ENCODE data around the gene AP3B1.
A peak's percentile ranks its signal among the peaks of the same experiment; 100 is the strongest.

AP3B1 gene

DNA sequence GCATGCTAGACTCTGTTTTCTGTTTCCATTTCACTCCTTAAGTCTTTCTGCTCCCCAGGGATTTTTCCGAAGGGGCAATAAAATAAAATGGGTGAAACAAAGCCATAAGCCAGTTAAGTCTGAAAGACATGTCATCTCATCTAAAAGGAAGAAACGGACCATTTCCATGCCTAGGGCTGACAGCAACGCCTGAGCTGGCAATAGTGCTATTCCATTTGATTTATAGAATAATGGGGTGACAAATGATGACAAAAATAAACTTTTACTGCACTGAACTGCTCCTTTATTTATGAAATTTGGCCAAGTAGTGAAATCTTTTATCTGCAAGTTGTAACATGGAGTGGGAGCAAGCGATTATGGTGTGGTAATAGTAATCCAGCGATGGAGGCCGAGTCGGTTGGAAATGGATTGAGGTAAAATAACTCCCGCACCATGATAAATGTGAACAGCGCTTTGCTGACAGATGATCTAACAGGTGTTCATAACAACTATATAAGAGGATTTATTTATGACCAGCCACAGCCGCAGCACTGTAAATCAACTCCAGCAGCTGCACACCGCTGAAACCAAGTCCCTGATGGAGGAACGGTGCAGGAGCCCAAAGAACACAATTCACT is 298.6 kb downstream of the AP3B1 start:
- no peak for DNase-seq

DNA sequence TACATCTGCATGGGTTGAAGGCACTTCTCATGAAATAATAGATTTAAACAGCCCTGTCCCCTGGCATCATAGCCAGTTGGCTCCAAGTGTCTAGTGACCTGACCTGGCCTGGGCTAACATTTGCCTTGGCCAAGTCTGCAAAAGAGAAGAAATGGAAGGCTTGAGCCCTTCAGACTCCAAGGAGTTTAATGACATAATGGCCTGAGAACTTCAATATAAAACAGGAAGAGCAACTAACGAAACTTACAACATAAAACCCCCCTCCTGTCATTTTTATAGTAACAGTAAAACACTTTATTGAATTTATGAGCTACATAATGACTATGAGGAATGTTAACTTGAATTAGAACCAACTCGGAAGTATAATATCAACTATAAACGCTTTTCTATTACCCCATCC is 299.6 kb downstream of the AP3B1 start:
- no peak for DNase-seq

DNA sequence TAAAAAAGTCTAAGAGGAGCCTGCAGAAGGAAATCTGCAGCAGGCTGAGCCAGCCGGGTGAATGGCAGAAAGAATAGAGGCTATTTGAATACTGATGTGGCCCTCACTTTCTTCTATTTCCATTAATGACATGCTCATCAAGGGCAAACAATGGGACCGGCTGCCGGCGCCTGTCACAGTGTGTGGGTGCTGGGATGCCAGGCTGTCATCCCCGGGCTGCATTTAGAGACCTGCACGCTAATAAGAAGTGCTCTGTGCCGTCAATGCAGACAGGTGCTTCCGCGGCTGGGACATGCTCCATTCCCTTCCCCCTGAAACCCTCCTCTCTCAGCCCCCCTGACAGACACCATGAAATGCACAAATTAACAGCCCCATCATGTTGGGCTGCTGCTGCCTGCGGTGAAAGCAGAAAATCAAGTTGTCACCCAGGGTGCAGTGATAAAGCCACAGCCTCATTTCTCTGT is 300.6 kb downstream of the AP3B1 start:
- peak; percentile 36 for DNase-seq

DNA sequence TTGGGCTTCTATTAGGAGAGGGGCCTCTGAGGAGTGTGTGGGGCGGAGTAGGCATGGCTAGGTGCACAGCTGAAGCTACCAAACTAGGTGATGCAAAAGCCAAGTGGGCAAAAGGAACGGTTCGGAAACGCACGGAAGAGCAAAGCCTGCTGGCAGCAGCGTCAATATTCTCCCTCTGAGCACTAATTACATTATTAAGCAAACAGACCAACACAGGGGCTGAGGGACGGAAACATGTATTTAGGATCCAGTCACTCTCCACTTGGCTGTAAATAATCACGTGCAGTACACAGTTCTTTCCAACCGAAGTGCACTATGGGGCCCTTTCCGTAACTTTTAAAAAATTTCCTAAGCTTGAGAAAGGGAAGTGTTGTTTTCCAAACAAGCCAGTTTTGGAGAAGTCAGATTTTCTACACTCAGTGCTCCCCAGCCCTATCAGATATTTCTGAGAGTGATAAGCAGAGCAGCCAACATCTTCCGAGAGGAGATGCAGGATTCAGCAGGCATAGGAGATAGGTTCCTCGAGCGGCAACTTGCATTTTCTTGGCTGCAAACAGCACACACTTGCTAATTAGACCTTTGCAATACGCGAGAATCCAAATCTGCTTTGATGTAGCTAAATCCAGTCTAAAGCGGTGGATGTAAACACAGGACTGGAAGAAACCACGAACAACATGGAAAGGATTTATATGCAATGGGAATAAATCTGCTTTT is 301.2 kb downstream of the AP3B1 start:
- peak; percentile 27 for DNase-seq

DNA sequence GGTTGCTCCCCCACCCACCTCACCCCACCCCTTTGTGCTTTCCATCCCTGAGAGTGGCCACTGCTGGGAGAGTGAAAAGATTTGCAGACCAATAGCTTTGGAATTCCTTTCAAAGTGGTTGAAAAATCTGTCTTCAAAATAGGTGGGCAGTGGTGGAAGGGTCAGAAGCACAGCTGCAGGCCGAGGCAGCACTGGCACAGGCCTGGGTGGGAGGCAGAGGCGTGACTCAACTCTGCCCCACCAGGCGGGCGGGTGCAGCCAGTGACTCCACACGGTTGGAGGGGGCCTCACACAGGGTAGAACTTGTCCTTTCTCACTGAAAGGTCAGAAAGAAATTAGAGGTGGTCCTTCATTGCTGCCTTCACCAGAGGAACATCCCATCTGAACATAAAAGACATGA is 303.4 kb downstream of the AP3B1 start:
- DNase-seq: no peak

DNA sequence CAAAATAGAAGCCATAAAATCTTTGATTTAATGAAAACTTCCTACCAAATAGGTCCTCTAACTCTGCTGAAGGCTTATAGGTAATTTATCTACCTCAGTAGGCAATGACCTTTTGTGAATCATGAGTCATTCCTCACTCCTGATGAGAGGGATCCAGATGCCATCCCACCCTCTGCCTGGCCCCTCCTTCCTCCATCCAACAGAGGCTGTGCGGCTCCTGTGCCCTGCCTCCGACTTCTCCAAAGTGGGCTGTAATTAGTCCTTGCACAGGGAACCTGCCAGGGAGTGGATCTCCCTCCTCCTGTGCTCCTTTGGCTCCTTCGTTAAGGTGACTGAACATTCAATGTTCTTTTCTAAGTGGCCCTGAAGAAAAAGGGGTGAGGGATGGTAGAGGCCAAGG is 304.5 kb downstream of the AP3B1 start:
- no peak for DNase-seq

DNA sequence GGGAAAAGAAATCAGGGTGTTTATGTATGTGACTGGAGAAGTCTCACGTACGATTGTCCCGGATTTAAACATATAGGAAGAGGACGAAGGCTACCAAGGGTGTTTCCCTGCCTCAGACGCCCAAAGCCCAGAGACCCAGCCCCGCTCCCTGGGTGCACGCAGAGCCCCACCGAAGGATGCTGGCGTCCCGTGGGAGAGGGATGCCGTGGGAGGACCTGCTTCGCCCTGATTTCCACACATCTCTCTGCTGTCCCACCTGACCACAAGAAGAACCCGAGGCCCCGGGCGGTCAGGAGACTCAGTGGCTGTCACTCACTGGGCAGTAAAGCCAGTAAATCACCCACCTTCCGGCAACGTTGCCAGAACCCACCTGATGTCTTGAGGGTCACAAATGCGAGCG is 306.5 kb downstream of the AP3B1 start:
- no peak for DNase-seq

DNA sequence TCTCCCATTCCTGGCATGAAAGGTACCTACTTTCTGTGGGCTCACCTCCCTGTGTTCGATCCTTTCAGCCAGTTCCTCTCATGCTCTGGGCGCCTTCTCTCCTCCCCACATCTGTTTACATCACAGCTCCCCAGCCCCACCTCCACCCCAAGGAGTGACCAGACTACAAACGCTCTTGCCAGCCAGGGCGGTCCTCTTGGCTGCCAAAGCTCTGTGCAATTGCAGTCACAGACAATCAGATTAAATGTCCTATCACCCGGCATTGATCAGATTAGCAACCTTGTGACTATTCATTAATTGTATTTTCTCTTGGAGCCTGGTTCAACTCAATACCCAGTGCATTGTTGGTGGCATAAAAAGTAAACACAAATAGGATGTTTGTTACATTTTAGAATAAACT is 307.2 kb downstream of the AP3B1 start:
- no peak for DNase-seq

DNA sequence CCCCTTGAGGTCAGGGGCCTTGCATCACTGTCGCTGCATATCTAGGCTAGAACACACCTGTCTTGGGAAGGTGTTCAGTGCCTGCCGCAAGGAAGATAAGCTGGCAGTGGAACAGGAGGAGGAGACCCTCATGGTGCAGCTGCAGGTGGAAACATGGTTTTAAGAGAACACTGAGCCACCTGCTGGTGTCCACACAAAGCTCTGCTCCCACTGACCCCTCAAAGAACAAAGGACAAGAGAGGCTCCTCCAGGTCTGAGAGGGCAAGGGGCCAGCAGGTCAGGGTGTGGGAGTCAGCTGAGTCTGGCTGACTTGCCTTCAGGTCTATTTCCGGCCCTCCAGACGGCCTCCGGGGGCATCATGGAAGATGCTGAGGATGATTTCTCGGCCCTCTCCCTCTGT is 308.2 kb downstream of the AP3B1 start:
- no peak for DNase-seq

DNA sequence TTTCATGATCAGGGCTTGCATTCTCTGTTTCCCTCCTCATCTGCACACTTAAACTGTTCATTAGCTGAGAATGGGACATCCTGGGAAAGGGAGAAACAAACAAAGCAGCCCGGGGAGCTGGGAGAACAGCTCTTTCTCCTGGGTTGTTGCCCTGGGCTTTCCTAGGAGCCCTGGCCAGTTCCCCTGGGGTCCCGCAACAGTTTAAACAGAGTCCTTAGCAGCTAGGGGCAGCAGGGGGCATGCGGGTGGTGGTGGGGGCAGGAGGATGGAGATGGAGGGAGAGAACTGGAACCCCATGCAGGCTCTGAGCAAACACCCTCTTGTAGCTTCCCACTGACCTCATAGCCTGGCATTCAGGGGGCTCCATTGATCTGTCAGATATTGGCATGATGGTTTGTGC is 309.3 kb downstream of the AP3B1 start:
- DNase-seq: no peak

DNA sequence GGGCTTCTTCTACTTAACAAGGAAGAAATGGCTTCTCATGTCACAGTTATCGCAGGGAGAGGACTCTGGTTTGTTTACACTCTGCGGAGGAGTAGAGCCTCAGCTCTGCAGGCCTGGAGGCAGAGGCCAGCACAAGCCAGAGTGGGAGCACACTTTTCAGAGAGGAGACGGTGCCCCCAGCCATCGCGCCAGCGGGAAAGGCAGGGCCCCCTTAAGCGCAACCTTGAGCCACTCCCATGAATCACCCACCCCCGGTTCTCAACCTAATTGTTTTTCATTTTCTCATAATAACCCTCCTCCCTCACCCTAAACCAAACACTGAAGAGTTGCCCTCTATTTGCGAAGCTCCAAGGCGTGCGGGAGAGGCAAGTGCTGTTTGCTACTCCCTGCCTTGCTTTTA is 309.9 kb downstream of the AP3B1 start:
- DNase-seq: no peak

DNA sequence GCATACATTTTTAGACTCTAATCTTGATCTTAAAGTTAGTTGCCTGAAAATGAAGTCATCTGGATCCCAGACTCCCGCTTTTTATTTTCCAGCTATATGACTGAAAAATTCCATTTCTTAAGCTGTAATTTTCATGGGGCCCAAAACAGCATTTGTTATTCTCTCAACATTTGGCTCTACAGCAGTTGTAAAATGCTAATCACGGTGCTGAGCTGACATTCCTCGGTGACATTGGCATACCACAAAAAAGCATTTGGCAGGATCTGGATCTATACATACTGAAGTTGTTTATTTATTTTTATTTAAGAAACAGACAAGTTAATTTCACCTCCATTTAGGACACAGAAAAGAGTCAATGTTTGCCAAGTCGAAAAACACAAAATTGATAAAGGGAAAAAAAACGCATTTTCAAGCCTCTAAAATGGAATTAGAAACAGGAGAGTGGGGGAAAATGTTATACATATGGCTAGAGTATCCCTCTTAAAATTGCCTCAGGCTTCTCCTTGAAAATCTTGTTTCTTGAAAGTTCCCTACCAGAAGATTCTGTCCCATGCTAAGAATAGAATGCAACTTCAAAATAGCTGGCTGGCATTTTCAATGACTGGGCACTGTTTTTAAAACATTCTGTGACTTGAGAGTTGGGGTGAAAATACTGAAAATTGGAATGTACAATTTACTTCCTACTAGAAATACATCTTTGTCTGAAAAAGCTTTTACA is 310.9 kb downstream of the AP3B1 start:
- DNase-seq: no peak

DNA sequence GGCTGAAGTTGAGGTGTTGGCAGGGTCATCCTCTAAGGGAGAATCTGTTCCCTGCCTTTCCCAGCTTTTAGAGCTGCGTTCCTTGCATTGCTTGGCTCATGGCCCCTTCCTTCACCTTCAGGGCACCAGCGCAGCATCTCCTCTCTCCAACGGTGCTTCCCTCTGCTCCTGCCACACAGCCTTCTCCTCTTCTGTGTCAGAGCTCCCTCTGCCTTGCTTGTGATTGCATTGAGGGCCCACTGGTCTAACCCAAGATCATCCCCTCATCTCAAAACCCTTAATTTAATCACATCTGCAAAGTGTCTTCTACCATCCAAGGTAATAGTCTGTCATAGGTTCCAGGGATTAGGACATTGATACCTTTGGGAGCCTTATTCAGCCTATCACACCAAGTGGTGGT is 312.7 kb downstream of the AP3B1 start:
- DNase-seq: no peak

DNA sequence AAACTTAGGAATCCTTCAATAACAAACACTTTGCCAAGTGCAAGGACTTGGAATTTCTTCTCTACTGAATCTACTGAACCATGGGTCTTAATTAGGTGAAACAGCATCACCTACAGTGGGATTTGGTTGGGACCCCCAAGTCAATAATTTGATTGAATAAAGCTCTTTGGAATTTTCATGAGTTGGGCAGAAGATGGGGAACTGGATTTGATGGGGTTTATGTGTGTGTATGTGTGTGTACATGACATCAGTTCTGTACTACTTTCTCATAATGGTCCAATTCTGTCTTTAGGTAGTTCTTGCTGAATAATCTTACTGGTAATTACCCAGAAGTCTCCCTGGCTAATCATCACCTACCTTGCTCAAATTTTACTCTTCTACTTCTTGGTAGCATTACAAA is 319.9 kb downstream of the AP3B1 start:
- DNase-seq: no peak

DNA sequence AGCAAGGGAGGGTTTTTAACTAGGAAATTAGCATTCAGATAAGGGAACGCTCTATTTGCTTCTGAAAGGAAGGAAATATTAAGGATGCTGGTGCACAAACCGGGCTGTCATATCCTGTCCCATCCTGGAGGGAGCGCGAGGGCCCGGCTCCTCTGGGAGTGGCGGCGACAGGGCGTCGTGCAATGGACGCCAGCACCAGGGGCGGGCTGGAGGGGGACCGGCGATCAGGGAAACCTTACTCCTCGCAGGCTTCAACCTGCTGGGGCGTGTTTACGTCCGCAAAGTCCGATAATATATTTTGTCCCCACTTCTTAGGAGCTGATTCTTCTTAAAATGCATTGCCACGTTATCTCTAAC is 321.3 kb downstream of the AP3B1 start:
- DNase-seq: no peak

DNA sequence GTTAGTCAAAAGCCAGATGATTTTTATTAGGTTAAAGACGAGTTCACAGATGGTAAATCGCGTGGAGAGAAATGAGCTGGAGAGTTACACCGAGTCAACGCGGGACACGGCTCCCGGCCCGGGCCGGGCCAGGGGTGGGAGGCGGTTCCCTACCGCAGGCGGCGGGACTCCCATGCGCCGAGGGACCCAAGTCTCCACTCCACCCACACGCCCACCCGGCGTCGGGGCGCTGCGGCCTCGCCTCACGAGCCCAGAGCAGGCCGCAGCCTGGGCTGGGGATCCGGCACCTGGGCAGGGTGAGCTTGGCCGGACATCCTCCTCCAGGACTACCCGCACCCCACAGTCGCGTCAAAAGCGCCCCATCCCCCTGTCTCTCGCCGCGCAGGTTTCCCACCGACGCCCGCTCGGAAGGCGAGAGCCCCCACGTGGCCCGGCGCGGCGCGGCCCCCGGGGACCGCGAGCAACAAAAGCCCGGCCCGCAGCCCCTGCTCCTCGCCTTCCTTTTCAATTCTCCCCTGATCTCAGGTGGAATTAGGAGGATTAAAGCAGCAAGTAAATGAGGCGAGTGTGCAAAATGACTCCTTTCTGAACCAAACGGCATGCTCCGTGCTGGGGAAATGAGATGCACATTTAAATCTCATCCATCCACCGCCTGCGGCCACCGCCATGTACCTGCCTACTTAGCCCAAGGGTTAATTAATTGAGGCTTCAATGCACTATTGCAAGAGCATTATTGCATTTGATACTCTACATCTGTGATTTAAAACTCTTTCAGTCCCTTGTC is 321.8 kb downstream of the AP3B1 start:
- DNase-seq: no peak

DNA sequence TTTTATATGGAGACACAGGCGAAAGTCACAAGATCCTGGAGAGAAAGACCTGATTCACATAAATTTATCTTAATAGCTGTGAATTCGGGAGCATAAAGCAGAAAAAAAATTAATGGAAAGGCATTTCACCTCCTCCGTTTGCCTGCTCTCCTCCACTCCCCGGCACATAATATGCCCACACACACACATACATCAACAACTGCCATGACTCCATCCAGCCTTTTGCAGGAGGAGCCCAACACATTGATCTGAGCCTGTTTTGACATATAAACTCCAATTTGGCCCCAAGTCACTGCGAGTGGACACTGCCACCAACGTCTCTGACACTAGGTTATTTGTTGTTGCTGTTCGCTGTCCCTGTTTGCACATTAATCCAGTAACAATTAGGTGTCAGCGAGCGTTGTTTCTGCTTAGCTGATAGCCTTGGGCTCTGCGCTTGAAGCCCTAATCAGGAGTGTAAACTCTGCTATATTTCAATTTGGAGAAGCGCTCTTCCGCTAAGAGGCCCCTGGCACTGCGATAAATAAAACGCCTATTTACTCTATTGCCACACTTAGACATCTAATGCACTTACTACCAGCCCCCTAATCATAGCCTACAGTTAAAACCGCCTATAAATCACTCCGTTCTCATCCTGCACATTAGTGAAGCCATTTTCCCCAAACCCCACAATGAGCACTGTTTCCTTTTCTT is 322.6 kb downstream of the AP3B1 start:
- peak; percentile 35 for DNase-seq

DNA sequence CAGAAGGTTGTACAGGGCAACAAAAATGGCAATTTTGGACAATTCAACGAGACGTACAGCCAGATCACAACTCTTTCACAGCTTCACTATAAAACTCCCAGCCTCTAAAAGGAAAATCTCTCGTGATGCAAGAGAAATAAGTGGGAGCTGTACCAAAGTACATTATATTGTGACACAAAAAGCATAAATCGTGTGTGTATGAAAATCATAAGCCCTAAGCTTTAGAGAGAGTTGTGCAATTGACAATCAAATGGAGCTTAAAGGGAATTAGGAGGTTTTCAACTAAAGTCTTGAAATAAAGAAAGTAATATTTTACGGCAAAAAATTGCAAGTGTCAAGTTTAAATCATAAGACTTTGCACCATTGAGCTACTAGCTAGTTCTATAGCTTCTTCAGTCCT is 323.6 kb downstream of the AP3B1 start:
- no peak for DNase-seq

DNA sequence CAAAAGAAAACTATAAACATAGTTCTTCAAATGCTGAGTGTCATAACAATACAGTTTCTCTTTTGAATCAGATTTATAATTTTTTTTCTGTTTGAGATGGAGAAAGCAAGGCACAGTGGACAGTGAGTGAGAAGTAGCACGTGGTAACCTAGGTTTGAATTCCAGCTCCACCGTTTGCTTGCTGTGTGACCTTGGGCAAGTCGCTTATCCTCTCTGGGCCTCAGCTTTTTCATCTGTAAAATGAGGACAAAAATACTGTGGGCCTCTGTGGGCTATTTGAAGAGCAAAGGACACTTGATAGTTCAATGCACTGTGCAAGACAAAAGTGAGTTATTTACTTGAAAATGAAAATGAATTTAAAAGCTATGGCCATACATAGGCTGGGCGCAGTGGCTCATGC is 330.7 kb downstream of the AP3B1 start:
- no peak for DNase-seq

DNA sequence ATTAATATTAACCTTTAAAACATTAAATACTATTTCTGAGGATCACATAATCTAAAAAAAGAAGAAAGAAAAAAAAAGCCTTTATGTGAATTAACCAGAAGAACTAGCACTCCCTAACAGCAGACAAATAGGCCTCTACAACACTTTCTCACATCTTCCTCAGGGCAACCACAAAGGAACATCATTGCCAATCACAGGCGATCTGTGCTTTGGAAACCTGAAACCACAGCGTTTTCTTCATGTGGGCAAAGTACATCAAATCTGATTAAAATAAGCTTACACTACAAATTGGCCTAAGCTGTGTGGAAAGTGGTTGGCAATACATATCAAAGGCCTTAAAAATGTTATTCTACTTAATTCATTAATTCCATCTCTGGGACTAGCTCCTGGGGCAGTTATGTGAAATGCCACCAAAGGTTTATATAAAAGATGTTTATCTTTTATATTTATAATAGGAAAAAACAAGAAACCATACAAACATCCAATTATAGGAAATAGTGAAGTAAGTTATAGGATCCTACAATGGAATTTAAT is 333.6 kb downstream of the AP3B1 start:
- no peak for DNase-seq

DNA sequence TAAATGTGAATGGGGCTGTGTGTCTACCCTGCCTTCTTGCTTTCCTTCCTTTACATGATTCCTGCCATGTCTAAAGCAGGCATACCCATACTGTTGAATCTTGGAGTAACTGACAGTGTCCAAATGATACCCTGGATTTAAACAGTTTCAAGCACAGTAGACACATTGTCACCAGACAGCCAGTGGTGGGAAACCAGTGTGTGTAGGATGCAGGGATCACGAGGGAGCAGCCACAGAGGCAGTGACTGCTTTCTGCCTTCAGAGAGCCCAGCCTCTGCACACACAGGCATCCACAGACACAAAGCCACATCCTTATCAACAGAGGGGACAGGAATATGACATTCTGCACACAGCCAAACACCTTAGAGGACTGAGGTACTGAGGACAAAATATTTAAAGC is 334.2 kb downstream of the AP3B1 start:
- DNase-seq: no peak

DNA sequence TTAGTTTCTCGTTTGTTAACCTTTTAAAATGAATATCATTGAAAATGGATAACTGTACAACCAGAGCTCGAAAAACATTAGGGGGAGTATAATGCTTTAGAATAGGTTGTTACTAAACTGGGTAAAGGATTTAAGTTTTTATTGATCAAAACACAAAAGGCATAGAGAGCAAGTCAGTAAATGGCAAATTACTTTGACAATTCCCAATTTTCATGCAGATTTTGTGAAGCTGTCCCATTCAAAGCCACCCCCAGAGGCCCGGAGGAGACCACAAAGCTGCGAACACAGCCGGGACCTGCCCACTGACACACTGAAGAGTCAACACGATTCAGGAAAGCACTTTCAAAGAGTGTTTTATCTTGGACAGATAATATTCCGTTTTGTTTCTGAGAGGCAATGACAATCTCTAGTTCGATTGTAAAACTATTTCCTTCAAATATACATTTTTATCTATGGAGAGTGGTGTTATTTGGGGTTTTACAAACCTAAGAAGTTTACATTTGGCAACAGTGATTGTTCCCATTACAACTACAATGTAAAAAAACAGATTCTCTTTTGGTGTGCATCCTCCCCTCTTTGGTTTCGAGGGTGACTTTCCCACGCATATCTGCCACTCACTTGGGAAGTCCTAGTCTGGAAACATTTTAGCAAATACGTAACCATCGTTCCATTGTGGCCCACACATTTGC is 335.7 kb downstream of the AP3B1 start:
- no peak for DNase-seq
